ENCODE data around the gene CCDC89.

Gene CCDC89

DNA sequence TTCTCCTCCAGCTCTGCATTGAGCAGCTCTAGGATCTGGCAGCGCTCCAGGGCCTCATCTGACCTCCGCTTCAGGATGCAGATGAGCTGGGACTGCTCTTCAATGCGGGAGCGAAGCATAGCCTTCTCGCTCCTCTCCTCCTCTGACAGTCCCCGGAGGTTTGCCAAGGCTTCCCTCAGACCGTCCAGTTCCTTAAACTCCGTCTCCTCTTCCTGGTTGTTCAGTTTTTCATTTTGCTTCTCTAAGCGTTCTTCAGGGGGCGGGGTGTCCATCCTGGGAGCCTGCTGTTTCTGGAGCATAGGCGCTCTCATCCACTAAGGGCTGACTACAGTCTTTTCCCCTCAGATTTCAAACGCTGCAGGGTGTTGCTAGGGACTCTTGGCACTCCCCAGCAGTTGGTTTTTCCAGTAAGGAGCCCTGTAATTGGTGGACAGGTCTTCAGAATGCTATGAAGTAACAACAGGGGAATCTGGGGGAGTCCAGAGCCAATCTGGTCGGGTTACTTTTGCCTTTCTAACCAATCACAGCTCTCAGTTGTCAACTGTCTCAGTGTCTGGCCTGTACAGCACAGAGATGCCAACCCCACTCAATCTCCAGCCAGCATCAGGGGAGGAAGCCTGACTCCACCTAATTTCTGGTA, at the start of gene CCDC89:
Gene CCDC89 (minus strand): TSS at position 376 of the 640 bp plus-strand sequence. CDS start 65 bp downstream, at position 311.
- DNase-seq, result no peak

DNA sequence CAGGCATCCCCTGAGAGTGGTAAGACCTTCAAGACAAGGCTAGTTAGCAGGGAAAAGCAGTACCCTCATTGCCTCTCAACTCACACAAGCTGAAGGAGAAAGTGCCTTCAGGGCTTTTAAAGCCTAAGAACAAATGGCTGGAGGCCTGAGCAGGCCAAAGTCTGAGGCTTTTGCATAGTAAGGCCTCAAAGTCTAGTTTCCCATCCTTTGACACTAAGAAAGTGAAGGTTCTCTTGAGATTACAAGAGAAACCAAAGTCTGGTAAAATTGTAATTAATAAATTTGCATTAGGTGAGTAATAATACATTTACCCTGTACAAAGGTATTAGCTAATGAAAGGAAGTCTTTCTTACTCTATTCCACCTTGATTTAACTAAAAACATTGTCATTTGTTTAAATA, 47.0 kb upstream of the CCDC89 start:
- no peak for DNase-seq

DNA sequence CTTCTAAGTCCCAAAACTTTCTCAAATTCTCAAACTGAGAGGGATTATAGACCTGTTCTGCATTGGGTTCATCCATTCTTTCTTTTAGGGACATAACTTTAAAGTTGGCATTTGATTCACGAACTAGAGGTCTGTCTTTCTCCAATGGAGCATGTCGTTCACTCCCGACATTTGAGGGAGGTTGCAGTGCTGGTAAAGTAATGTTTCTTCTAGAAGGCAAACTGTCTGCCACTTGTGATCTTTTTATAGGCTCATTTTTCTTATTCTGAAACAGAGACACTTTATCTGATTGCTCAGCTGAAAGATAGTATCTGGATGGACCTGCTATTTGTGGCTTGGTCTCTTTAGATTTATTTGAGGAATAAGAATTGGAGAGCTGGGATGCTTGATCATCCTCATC, 40.4 kb upstream of the CCDC89 start:
- no peak for DNase-seq

DNA sequence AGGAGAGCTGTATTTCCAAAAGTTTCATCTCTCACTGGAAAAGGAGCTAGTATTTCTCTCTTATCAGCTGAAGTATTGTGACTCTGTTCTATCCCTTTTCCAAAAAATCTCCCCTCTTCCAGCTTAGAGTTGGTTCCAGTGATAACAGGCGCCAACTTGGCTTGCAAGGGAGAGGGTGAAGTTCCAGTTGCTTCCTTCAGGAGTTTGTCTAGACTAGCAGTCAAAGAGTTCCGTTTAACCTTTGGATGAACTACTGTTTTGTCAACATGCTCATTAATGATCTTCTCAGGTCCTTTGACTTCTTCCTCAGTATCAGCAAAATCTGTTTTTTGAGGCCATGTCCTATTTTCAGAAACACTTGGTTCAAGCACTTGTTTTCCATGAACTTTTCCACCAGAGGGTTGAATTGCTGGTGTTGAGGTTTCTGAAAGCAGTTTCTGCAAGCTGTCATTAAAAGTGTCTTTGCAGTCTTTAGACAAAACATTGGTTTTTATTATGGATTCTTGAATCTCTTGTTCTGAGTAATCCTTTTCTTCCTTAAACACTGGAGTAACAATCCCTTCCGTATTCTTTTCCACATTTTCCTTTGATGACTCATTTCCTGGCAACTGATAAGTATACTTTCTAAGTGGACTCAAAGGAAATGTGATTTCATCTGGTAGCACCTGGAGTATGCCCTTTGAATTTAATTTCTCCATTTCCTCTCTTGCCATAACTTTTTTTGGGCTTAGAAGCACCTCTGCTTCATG, 39.7 kb upstream of the CCDC89 start:
- no peak for DNase-seq

DNA sequence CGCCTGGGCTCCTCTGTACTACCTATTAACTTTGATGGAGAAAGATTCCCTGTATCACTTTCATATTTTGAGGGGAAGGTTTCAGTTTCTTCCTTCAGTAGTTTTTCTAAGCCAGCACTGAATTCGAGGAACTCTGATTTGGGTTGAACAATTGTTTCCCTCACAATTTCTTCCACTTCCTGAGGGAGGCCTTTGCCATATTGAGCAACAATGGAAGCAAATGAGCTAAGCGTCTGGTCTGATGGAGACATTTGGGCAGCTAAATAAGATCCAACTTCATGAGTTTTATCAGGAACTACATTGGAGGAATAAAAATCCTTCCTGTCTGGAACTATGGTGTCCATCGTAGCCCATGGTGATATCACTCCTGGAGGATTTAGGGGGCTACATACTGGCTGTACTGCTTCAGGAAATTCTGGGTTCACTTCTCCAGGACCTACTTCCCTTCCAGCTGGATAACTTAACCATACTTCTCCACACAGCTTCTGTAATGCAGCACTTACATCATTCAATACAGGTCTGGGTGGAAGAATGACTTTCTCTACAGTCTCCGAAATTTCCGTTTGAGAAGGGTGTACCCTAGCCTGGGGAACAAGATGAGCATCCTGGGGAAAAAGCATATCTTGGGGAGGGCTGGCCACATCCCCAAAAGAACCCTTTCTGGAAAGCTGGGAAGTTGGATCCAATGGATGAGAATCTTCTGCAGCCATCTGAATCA, 38.9 kb upstream of the CCDC89 start:
- DNase-seq, result no peak

DNA sequence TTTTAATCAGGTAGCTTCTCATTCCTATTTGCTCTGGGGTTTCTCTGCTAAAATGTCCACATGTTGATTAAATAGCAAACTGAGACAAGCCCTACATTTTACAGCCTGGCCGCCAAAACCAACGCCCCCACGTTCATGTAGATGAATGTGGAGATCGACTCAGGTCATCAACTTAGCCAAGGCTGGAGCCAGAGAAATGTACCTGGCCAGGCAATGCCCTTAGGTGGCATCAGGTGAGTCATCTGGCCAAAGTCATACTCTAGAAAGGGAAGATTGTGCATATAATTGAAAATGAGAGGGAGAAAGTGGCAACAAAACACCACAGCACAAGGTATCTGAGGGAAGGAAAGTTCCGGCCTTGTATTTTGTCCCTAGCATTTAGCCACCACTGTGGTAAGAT, 37.1 kb upstream of the CCDC89 start:
- DNase-seq, result no peak

DNA sequence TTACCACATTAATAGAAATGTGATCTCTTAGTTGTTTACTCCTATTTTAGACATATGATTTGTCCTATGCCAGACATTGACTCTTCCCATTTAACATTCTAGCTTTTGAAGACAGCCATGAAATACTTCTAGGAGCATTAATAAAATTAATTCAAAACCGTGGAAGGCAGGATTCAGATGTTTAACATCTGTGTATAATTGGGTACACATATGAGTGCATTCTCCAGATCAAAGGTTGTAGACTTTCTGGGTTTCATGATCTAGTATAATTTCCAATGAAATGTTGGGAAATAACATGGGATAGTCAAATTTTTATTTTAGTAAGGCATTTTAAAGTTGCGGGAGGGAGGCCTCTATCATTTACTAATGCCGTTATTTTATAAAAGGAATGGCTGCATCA, 35.2 kb upstream of the CCDC89 start:
- DNase-seq, result no peak

DNA sequence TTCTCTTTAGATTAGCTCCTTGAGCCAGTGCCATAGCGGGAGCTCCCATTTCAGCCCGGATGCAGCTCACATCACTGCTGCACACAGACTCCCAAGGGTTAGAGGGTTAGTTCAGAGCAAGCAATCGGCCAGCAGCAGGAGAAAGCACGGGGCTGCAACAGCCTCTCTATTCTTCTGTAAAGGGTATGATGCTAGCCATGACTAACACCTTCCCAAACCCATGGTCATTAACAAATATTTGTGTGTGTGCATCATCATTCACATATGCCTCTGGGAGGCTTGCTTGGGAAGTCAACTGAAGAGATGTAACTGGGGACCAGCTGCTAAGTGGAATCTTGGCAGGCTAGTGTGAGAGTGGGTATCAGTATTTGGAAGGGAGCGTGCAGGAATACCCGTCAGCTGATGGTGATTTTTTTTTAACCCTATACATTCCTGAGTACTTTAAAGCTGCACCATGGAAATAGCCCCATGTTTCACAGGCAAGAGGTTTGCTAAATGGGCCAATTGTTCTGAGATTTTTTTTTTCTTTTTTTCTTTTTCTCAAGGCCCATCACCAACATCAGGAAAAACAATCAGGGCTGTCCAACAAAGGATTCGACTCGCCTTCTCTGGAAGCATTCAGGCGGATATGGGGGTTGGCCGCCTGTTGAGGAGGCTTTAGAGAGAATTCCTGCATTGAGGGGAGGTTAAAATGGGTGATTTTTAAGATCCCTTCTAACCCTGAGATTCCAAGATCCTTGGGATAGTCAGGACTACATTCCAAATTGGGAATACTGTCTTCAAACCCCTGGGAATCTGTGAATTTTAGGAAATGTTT, 33.2 kb upstream of the CCDC89 start:
- no peak for DNase-seq

DNA sequence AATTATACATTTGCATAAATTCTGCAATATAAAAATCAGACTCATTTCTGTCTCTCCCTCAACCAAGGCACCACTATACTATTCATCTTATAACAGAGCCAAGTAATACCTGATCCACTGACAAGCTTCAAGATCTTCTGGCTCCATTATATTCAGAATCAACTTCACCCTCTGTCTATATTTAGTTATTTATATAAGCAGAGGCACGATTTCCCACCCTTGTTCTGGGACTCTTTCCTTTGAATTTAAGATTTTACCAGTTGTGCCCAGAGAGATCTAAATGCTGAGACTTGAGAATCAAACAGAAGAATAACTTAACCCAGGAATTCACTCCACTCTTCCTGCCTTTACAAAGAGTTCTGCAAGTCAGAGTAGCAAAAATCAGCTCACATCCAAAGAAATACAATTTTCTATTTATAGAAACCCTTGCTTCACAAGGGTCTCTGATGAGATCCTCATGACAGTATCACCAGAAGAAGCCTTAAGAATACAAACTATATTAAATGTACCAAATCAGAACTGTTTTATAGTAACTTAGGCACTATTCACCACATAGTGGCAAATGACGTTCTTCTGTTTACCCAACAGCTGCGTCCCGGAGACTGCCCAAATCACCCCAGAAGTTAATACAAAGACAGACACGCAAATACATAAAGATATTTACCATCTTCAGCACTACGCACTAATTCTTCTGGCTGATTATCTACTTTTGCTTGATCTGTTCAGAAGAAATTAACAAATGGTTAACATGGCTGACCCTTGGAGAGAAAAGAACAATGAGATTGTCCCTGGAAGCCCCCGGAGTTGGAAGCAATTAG, 32.3 kb upstream of the CCDC89 start:
- DNase-seq, result no peak

DNA sequence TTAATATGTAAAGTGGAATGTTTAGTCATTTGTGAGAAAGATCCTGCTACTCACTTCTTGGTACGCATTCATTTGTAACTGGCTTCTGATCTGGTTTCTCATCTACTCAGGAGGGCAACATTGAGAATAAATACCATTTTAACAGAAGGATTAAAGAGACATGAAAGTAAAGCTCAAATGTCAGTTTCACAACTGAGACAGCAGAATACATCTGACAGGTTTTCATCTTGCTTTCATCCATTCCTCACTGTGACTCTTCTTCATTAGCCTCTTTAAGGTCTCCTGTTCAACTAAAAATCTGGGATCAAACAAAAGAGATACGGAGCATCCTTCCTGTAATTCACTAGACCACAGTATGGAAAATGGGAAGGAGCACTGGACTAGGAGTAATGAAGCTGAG, 31.4 kb upstream of the CCDC89 start:
- DNase-seq, result no peak

DNA sequence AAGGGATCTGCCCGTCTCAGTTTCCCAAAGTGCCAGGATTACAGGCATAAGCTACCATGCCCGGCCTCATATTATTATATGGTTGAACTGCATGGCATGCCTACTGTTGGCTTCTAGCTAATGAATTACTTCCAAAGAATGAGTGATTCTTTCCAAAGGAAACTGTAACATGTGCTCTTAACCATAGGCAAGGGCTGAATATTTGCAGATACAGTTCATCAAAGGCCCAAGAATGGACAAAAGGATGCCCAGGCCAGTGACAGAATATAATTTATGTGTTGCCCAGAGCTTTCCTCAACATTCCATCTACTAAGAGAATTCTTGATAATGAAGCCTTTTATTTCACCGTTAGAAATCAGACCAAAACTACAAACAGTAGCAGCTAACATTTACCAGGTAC, 27.0 kb upstream of the CCDC89 start:
- no peak for DNase-seq

DNA sequence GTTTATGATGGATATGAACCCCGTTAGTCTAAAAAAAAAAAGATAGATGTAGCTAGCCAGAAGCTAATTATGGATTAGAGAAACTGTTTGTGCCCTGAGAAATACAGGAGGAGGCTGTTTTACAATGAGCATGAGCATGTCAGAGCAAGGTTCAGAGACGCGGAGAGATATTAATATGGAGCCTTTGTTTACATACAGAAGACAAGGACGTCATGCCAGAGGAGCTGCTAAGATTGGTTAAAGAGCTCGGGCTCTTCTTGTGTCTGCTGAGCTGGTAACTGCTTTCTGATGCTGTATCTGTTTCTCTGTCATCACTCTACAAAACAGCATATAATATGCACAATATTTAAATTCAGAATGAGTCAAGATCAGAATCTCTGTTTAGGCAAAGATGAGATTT, 24.9 kb upstream of the CCDC89 start:
- no peak for DNase-seq

DNA sequence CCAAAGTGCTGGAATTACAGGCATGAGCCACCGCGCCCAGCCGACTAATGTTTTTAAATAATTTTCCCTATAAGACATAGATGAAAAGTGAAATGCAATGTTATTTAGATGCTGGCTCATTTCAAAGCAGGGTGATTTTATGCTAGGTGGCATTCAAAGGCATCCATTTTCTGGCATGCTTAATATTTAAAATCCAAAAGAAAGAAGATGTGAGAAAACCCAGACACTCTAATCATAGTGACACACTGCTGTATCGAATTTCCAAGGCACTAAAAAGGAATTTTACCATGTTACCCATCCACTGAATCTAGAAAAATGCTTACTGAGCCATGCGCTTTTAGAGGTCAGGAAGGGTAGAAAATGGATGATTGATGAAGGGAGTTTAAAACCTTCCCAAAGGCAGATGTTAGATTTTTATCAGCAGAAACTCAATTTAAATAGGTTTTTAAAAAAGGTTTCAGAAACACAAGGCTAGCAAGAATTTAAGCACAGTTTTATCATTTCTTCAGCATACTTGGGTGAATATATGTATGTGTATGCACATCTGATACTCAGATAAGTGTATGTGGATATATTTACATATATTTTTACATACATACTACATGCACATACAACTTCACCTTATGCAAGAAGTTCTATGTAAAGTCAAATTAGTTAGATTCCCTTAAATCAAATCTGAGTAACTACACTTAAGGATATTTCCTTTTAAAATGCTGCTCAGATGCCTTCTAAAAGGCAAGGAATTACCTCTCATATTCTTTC, 24.1 kb upstream of the CCDC89 start:
- no peak for DNase-seq

DNA sequence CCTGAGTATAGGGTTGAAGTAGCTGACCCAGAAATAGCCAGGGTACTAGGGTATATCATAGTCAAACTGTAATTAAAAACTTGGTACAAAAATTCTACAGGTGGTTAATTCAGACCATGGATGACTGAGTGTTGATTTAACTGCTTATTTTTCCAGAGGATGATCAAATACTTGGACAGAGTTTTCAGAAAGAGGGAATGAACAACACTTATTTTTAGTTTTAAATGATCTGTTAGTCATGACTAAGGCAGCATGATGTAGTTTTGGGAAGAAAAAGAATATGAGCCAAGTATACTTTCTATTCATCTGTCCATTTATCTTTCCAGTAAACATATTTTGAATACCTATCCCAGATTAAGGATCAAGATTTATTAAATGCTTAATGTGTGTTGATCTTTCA, 19.8 kb upstream of the CCDC89 start:
- no peak for DNase-seq

DNA sequence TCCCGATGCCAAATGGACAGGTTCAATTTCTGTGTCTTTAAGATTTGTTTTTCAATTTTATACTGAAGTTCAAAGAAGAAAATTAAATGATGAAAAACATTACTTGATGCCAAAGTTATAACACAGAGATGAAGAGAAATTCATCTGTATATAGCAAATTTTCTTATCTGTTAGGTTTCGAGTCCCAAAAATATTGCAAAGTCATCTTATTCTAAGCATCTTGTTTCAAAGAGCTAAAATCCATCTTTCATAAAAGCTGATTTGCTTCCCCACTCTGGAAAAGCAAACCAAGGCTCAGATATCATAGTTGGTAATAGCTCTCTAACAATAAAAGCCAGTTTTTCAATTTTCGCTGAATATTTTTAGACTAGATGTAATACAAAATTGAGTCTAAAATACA, 19.0 kb upstream of the CCDC89 start:
- DNase-seq, result no peak

DNA sequence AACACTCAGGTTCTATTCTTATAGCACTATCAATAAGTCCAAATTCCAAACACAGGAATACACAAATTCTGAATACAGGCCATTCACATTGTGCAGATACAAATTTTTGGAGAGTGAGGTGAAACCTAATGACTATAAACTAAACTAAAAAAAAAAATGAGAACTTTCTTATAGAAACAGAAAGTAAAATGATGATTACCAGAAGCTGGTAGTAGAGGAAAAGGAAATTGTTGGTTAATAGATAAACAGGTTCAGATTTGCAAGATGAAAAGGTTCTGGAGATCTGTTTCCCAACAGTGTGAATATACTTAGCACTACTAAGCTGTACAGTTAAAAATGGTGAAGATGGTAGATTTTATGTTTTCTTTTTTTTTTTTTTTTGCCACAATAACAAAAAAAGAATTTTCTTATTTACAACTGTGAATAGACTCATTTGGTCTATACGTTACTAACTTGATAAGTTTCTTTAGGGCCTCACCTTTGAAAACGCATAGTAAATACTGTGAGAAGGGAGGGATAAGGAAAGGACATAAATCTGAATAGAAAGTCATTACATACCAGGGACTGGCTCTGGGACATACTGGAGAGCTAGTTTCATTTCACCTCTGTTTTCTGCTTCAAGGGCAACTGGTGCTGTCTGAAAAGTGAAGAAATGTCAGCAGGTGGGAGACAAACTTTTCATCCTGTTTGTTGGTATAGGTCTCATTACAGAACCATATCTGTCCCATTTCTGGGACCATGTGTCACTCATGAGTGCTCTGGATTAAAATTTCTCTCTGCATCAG, 14.2 kb upstream of the CCDC89 start:
- no peak for DNase-seq

DNA sequence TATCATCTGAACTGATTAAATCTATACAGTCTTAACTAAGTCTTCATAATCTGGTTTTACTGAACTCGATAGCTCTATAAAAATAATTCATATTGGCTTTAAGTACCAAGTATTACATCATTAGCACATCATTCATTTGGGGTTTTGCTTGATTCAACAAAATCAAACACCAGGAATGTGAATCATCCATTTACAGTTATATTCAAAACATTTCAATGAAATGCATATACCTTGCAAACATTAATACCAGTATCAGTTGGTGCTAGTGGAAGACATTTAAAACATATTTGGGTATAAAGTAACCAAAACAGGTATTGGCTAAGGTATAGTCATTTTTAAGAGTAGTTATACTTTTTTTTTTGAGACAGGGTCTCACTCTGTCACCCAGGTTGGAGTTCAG, 12.2 kb upstream of the CCDC89 start:
- no peak for DNase-seq

DNA sequence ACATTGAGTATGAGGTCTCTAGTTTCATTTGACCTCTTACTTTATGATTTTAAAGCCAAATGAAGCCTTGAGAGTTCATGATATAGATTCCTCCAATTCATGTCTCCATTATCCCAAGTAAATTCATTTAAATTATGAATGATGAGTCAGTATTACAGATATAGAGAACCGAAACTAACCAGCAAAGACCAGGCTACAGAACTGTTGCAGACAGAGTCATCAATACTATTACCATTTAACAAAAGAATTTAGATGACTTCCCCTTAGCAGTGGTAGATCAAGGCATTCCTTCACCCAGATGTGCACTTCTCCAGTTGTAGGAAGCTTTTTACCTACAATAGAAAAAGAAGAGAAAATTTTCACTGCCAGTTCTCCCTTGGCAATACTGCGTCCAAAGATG, 11.8 kb upstream of the CCDC89 start:
- no peak for DNase-seq

DNA sequence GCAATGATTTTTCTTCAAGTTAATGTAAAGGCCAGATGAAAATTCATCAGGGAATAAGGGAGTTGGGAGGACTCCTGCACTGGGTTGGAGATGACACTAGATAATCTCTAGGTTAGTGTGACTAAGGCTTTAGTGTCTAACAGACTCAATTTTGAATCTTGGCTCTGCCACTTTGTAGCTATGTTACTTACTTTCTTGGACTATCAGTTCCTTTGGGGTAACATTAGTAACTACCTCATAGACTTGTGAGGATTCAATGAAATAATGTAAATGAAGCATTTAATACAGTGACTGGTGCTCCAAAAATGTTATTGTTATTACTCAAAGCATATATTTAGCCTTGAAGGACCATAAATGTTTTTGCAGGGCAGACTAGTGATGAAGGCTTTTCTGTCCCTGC, 9.6 kb upstream of the CCDC89 start:
- DNase-seq, result no peak

DNA sequence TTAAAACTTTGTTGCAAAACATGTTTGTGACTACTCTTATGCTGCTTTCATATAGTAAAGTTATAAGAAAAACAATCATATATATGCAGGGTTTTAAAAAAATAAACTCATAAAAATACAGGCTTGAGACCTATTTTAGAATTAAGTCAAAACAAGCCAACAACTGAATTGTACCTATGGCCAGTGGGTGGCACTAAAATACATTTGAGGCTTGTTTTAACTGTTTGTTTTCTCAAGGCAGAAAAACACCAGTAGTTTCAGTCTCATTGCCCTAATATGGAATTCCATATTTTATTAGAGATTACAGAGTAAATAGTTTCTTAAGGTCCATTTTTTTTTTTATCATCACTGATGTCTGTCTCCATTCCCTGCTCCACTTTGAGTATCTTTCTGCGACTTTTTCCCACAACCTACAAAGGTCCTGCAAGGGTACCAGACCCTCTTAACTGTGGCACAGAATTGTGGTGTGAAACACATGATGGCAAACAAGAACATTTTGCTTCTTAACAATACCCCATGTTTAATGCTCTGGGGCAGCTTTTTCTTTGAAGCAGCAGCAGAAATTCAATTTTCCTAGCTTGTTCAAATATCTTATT, 8.5 kb upstream of the CCDC89 start:
- no peak for DNase-seq

Measured in cortex of kidney (tissue), 1 donor.